Erythroblast (primary cell): ENCODE results near the gene CST3.
"Not testable (repeated sequence)": the region's sequence is repeated elsewhere in the genome, so short reads cannot be mapped to it uniquely, and the experiment has no call there.

Source experiments
- DNase-seq, 2 experiments: peaks; one replicate each; lab custom pipeline; 2025; lab: John Stamatoyannopoulos, UW
- GATA1 ChIP-seq: IDR thresholded peaks from 2 replicates; pipeline ENCODE4 v1.6.1; 2011; ENCODE audit warnings: low read depth, mild to moderate bottlenecking, control low read depth, low read length, moderate library complexity
- POLR2A ChIP-seq: IDR thresholded peaks from 2 replicates; pipeline ENCODE4 v1.6.1; 2011; ENCODE audit warnings: mild to moderate bottlenecking, low read length

Gene CST3

DNA sequence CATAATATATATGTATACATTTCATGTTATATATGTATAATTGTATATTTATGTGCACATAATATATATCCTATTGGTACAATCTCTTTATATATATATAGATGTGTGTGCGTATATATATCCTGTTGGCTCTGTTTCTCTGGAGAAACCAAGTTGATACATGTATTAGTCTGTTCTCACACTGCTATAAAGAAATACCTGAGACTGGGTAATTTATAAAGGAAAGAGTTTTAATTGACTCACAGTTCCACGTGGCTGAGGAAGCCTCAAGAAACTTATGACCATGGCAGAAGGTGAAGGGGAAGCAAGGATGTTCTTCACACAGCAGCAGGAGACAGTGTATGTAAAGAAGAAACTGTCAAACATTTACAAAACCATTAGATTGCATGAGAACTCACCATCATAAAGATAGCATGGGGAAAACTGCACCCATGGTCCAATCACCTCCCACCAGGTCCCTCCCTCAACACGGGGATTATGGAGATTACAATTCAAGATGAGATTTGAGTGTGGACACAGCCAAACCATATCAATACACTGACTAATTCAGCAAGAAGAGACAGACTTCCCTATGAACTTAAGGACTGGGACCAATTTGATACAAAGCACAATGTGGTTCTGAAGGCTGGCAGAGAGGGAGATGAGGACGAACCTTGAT lies 14.0 kb downstream of the CST3 start:
- TF ChIP-seq POLR2A (no peak), GATA1 (no peak)
- no peak for DNase-seq

DNA sequence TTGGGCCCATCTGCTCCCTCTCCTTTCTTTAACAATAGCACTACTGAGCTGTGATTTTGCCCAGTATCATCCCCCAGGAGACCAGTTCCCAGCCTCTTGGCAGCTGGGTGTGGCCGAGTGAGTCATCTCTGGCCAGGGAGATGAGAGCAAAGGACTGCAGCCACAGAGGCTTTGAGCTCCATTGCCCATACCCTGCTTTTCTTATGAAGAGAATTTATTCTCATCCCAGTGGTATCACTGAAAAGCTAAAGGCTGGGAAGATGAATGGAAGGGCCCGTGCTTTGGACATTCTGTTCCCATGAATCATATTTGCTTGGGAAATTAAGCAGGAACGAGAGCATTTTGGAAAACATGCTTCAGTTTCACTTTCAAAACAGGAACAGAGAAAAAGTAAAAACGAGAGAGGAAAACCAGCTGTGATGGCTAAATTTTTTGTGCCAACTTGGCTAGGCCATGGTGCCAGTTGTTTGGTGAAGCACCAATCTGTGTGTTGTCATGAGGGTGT lies 14.9 kb downstream of the CST3 start:
- peak in 1 of 2 experiments; percentile 6 for DNase-seq
- TF ChIP-seq GATA1 (no peak), POLR2A (no peak)

- DNase-seq: not testable (repeated sequence)
Measured at GRCh38 chr20:23622401-23622800, 15.4 kb downstream of the CST3 start.

DNA sequence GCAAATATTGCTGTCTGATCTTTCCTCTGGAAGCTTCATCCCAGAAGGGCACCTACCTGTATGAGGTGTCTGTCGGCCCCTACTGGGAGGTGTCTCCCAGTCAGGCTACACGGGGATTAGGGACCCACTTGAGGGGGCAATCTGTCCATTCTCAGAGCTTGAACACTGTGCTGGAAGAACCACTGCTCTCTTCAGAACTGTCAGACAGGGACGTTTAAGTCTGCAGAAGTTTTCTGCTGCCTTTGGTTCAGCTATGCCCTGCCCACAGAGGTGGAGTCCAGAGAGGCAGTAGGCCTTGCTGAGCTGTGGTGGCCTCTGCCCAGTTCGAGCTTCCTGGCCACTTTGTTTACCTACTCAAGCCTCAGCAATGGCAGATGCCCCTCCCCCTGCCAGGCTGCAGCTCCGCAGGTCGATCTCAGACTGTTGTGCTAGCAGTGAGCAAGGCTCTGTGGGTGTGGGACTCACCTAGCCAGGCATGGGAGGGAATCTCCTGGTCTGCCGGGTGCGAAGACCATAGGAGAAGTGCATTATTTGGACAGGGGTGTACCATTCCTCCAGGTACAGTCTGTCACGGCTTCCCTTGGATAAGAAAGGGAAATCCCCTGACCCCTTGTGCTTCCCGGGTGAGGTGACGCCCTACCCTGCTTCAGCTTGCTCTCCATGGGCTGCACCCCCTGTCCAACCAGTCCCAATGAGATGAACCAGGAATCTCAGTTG lies 16.9 kb downstream of the CST3 start:
- not testable (repeated sequence) for DNase-seq

GRCh38 chr20:23614163-23614562 lies 23.6 kb downstream of the CST3 start:
- TF ChIP-seq POLR2A (no peak), GATA1 (no peak)
- DNase-seq: no peak

DNA sequence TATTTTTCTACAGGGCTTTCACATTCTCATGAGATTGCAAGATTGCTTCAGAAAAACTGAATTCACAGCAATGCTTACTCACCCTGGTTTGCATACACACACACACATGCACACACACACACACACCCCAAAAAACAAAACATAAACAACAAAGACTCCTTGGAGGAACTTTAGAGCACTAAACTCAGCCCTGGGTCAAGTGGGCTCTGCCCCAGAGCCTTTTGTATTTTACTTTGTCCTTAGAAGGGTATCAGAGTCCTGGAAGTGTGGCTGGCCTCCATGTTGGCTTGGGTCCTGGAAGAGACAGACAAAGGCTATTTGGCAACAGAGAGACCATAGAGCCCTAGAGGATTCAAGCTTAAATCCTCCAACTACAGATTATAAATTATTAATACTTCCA lies 24.1 kb downstream of the CST3 start:
- DNase-seq: no peak
- no peak for TF ChIP-seq GATA1
- TF ChIP-seq POLR2A: no peak

- TF ChIP-seq GATA1 (no peak), POLR2A (no peak)
- no peak for DNase-seq
Measured at GRCh38 chr20:23612396-23612795, 25.4 kb downstream of the CST3 start.

GRCh38 chr20:23609486-23610109 lies 28.2 kb downstream of the CST3 start:
- TF ChIP-seq GATA1: no peak
- no peak for TF ChIP-seq POLR2A
- no peak for DNase-seq

GRCh38 chr20:23608251-23608846 lies 29.4 kb downstream of the CST3 start:
- no peak for TF ChIP-seq GATA1
- no peak for DNase-seq

- TF ChIP-seq GATA1: no peak
- no peak for TF ChIP-seq POLR2A
- DNase-seq: no peak
Measured at GRCh38 chr20:23607497-23608245, 30.1 kb downstream of the CST3 start.

DNA sequence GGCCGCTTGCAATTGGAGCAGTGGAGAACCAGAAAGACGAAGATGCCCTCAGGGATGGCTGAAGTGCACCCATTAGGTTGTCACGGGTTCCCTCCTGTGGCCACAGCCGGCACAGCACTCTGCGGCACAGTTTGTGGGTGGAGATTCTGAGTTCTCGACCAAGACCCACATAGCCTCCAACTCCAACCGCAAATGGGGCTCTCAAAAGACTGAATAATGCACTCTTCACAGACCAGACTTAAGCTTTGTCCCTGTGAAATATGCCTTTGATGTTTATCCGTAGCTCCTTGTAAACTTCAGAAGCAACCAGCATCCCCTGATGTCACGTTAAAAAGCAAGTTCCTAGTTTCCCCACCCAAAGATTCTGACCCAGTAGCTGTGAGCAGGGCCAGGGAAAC lies 31.1 kb downstream of the CST3 start:
- TF ChIP-seq GATA1: no peak
- no peak for TF ChIP-seq POLR2A

DNA sequence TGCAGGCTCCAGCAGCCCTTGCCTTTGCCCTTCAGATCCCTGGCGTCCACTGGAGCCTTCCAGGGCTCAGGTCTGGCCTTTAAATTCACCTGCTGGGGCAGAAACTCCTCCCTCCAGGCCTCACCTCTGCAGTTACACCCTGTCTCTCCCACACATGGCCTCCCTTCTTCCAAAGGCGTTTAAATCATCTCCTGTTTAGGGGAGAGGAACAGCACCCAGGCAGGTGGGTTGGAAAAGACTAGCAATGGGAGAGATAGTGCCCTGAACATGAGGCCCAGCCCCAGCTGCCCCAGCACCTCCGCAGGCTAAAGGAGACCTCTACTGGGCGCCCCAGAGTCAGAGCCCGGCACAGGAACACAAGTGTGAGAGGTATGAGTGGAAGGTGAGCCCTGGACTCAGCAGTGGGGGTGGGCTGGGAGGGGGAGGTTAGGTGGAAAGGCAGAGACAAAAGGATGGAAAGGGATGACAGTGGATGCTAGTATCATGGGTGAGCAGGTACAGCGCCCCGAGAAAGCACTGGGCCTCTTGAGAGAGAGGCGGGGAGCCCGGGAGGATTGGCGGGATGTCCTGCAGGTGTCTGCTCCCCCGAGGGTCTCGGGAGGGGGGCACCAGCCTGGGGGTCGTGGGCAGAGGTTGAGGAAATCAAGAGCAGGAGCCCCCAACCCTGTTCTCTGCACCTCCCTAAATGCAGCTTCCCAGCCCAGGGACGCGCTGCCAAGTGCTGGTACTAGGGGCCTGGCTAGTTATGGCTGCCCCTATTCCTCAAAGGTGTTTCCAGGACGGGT lies 31.7 kb downstream of the CST3 start, which contains the start of gene CST9:
TSS of gene CST9 (minus strand) at position 51 of the 785 bp plus-strand sequence. CDS start 53 bp downstream, outside the sequence.
- DNase-seq: no peak
- TF ChIP-seq POLR2A (no peak), GATA1 (no peak)

More for the DNA sequence above, 31.1 kb downstream of the CST3 start:
- DNase-seq: peak; percentile 38 to 63

- TF ChIP-seq GATA1 (no peak), POLR2A (no peak)
- no peak for DNase-seq
Measured at GRCh38 chr20:23604306-23604705, 33.4 kb downstream of the CST3 start.
